Spleen (tissue), 11 donors: ENCODE data around the gene CCL18. TPM values are rescaled to one million over a fixed set of nuclear protein-coding genes. Genes with fewer than 3 reads are reported as not detected.
A peak's percentile ranks its signal among the peaks of the same experiment; 100 is the strongest.
"Not testable (repeated sequence)": the region's sequence is repeated elsewhere in the genome, so short reads cannot be mapped to it uniquely, and the experiment has no call there.

Source experiments
- DNase-seq: peaks from one replicate; pipeline ENCODE4 v3.0.0-alpha.2; 2020
- H3K27ac ChIP-seq, 8 donors: fragments of 200-600 bp; sonication (generic) in 7 of 8; 1 replicate in 4 of 8; 2 replicates in 4 of 8; pipeline versions ENCODE4 v1.5.0 to v1.8.0; 2016 to 2021; ENCODE audit warnings: inconsistent platforms in 4 of 8, mild to moderate bottlenecking in 4 of 8, moderate library complexity in 1 of 8
- H3K27me3 ChIP-seq, 7 donors: fragments of 200-600 bp; sonication (generic) in 6 of 7; replicated peaks in 1 of 7; 1 replicate in 4 of 7; 2 replicates in 3 of 7; pipeline versions ENCODE4 v1.5.0 to v1.8.0; 2016 to 2021; ENCODE audit warnings: inconsistent platforms in 3 of 7, mild to moderate bottlenecking in 1 of 7
- H3K36me3 ChIP-seq, 6 donors: fragments of 200-600 bp; sonication (generic) in 5 of 6; 1 replicate in 4 of 6; 2 replicates in 2 of 6; pipeline versions ENCODE4 v1.5.0 to v1.8.0; 2016 to 2021; ENCODE audit warnings: inconsistent platforms in 2 of 6
- H3K4me1 ChIP-seq, 6 donors: fragments of 200-600 bp; sonication (generic) in 5 of 6; 1 replicate in 3 of 6; 2 replicates in 3 of 6; pipeline versions ENCODE4 v1.5.0 to v1.8.0; 2016 to 2021; ENCODE audit warnings: inconsistent platforms in 3 of 6
- H3K4me3 ChIP-seq, 8 donors: fragments of 200-600 bp; sonication (generic) in 7 of 8; 1 replicate in 4 of 8; 2 replicates in 4 of 8; pipeline versions ENCODE4 v1.5.0 to v1.8.0; 2016 to 2021; ENCODE audit warnings: inconsistent platforms in 4 of 8, mild to moderate bottlenecking in 4 of 8, moderate library complexity in 2 of 8
- H3K9me3 ChIP-seq, 8 donors: fragments of 200-600 bp; sonication (generic) in 7 of 8; 1 replicate in 4 of 8; 2 replicates in 4 of 8; pipeline versions ENCODE4 v1.5.0 to v1.8.0; 2016 to 2021; ENCODE audit warnings: inconsistent platforms in 4 of 8
- CTCF ChIP-seq, 11 experiments: fragments of 200-600 bp in 7 of 11; fragments of 450-650 bp in 4 of 11; sonication (generic) in 4 of 11; IDR thresholded peaks in 8 of 11; conservative IDR thresholded peaks in 3 of 11; 1 replicate in 7 of 11; 2 replicates in 4 of 11; pipeline versions ENCODE4 v1.4.0 to v1.8.0; 2016 to 2021; ENCODE audit warnings: antibody characterized with exemption in 11 of 11, inconsistent platforms in 4 of 11, mild to moderate bottlenecking in 1 of 11
- POLR2A ChIP-seq, 3 donors: fragments of 450-650 bp; IDR thresholded peaks; one replicate each; pipeline ENCODE4 v1.5.1; 2017; ENCODE audit warnings: antibody characterized with exemption in 3 of 3, mild to moderate bottlenecking in 1 of 3
- POLR2AphosphoS5 ChIP-seq, 3 donors: sonication (generic); formaldehyde crosslinking; IDR thresholded peaks; one replicate each; pipeline ENCODE4 v1.5.1; 2017; ENCODE audit warnings: antibody characterized with exemption in 3 of 3
- WGBS, 5 donors: extraction: QIAGEN DNeasy Blood & Tissue Kit in 3 of 5; methylation state at CpG; one replicate each; pipeline versions ENCODE4 v1.1.5 to v1.1.7; 2013 to 2018; 5-methylcytosine and 5-hydroxymethylcytosine counted together
- intact Hi-C: fragments of 100-400 bp; cut with DNase I; formaldehyde crosslinking; loops from one replicate; pipeline ENCODE4 v1.15.0; 2023; ENCODE audit warnings: low total_unique reads
- polyA plus RNA-seq, 3 donors: library from polyadenylated mRNA; stranded (reverse); fragments of 200-250 nt; gene quantifications; one replicate each; pipeline ENCODE4 v1.2.1, GENCODE V29; 2013
- total RNA-seq, 7 donors: library from RNA; depleted of rRNA in 3 of 7; stranded (reverse); fragments of >200 nt in 3 of 7; fragmentation: NEBNext Ultra II Directional in 4 of 7; extraction: Animal tissue kit (Norgen Biotek cat#: 25700) in 4 of 7; gene quantifications; one replicate each; pipeline versions ENCODE4 v1.1.0 to v1.2.1, GENCODE V29; 2016 to 2021
- donor health status: healthy with polysubstance abuse.
- donor health status: DM: no; HTN: no; CAD: no; lungs with moderate emphysema.
- donor health status: DM: no; HTN: no; CAD: no.
- donor health status: Bipolar disorder and iron deficiency.
- donor health status: healthy.
- donor health status: DM: no; HTN: no; CAD: no.
- donor health status: DM: yes; HTN: yes; CAD: no.

Gene CCL18
- total and polyA plus RNA-seq, 10 donors = 5.2 to 109 (median 12.4) TPM

- H3K9me3 ChIP-seq = no peaks in the 10 kb centered on the region
- TF ChIP-seq POLR2A (IDR thresholded peaks at IDR 0.05) (no peak), CTCF (IDR thresholded peaks at IDR 0.05 in 8 of 11, conservative IDR thresholded peaks at IDR 0.05 in 3 of 11) (no peak), POLR2AphosphoS5 (IDR thresholded peaks at IDR 0.05) (no peak)
Measured at GRCh38 chr17:36086791-36087190, 22.7 kb downstream of the CCL18 start.

GRCh38 chr17:36087471-36087870, 23.4 kb downstream of the CCL18 start:
- H3K27me3 ChIP-seq, DNase-seq, H3K9me3 ChIP-seq, H3K4me3 ChIP-seq, intact Hi-C loops, H3K36me3 ChIP-seq: not testable (repeated sequence)
- Histone ChIP-seq H3K4me1 (peaks cover 10 to 89% (median 60%) of the 10 kb centered on the region in 6 donors), H3K27ac (peak overlapping the region in 2 of 8 donors; percentile 42 to 89)
- 64 to 96% methylated on average over 1 to 3 of the region's 3 CpGs; no CpG with 5 or more reads in 3 of the 5 donors for WGBS, 5 donors

More at GRCh38 chr17:36086791-36087190, 22.7 kb downstream of the CCL18 start:
- H3K27ac ChIP-seq = peak overlapping the region in 3 of 8 donors; percentile 42 to 89 (median 84)
- H3K27me3 ChIP-seq = no peaks in the 10 kb centered on the region
- no peaks in the 10 kb centered on the region for H3K36me3 ChIP-seq
- 87 to 97% (median 92%) methylated on average over 1 of the region's 1 CpG for WGBS, 5 donors
- intact Hi-C loops = no loop called here
- H3K4me1 ChIP-seq = peaks cover 10 to 89% (median 59%) of the 10 kb centered on the region in 6 donors
- H3K4me3 ChIP-seq = no peak overlapping the region
- DNase-seq = no peak

- H3K27me3 ChIP-seq, intact Hi-C loops, H3K36me3 ChIP-seq, H3K9me3 ChIP-seq: not testable (repeated sequence)
- Histone ChIP-seq H3K4me3 (peak overlapping the region in 3 of 8 donors; percentile 15 to 59 (median 23)), H3K27ac (peak overlapping the region in 7 of 8 donors; percentile 51 to 89 (median 73)), H3K4me1 (peaks cover 10 to 89% (median 58%) of the 10 kb centered on the region in 6 donors)
- WGBS, 5 donors = 83 to 94% (median 90%) methylated on average over 9 to 10 of the region's 10 CpGs
- peak in 1 of 3 donors; percentile 25 for TF ChIP-seq POLR2AphosphoS5 (IDR thresholded peaks at IDR 0.05)
- peak; percentile 59 for DNase-seq
Measured at GRCh38 chr17:36087897-36088572, 24.0 kb downstream of the CCL18 start.

GRCh38 chr17:36088670-36089338, 24.7 kb downstream of the CCL18 start:
- intact Hi-C loops = no loop called here
- no peaks in the 10 kb centered on the region for H3K27me3 ChIP-seq
- TF ChIP-seq CTCF (IDR thresholded peaks at IDR 0.05 in 8 of 11, conservative IDR thresholded peaks at IDR 0.05 in 3 of 11) = no peak
- peak in 2 of 3 donors; percentile 40 to 61 for TF ChIP-seq POLR2AphosphoS5 (IDR thresholded peaks at IDR 0.05)
- no peak for TF ChIP-seq POLR2A (IDR thresholded peaks at IDR 0.05)
- H3K4me3 ChIP-seq = peak overlapping the region in 4 of 8 donors; percentile 15 to 59 (median 26)
- peaks cover 10 to 89% (median 54%) of the 10 kb centered on the region in 6 donors for H3K4me1 ChIP-seq
- WGBS, 5 donors = 68 to 79% (median 76%) methylated on average over 12 to 14 of the region's 14 CpGs
- H3K27ac ChIP-seq = peak overlapping the region in 7 of 8 donors; percentile 51 to 89 (median 73)
- H3K36me3 ChIP-seq = no peaks in the 10 kb centered on the region
- DNase-seq = peak; percentile 74
- H3K9me3 ChIP-seq = no peaks in the 10 kb centered on the region

- WGBS, 5 donors = 69 to 77% (median 70%) methylated on average over 4 of the region's 4 CpGs
- no peaks in the 10 kb centered on the region for H3K36me3 ChIP-seq
- H3K4me1 ChIP-seq = peaks cover 10 to 87% (median 52%) of the 10 kb centered on the region in 6 donors
- intact Hi-C loops = no loop called here
- no peaks in the 10 kb centered on the region for H3K27me3 ChIP-seq
- H3K27ac ChIP-seq = peak overlapping the region in 7 of 8 donors; percentile 51 to 89 (median 73)
- no peak for DNase-seq
- H3K9me3 ChIP-seq = no peaks in the 10 kb centered on the region
- TF ChIP-seq POLR2AphosphoS5 (IDR thresholded peaks at IDR 0.05) (no peak), CTCF (IDR thresholded peaks at IDR 0.05 in 8 of 11, conservative IDR thresholded peaks at IDR 0.05 in 3 of 11) (no peak), POLR2A (IDR thresholded peaks at IDR 0.05) (no peak)
- H3K4me3 ChIP-seq = peak overlapping the region in 4 of 8 donors; percentile 15 to 59 (median 26)
Measured at GRCh38 chr17:36089339-36089865, 25.3 kb downstream of the CCL18 start.
